Esophagus squamous epithelium (tissue), 5 donors: ENCODE data around the gene MARCHF9. TPM values are rescaled to one million over a fixed set of nuclear protein-coding genes. Genes with fewer than 3 reads are reported as not detected.

Experiments
- DNase-seq: peaks from one replicate; lab custom pipeline; 2025; lab: John Stamatoyannopoulos, UW
- H3K27ac ChIP-seq, 4 donors: fragments of 200-600 bp; sonication (generic); one replicate each; pipeline ENCODE4 v1.5.1; 2016 to 2019; ENCODE audit warnings: mild to moderate bottlenecking in 1 of 4
- H3K27me3 ChIP-seq, 4 donors: fragments of 200-600 bp; sonication (generic); 1 replicate in 3 of 4; 2 replicates in 1 of 4; pipeline versions ENCODE4 v1.5.1 to v1.6.0; 2017 to 2021; ENCODE audit warnings: antibody characterized with exemption in 1 of 4
- H3K36me3 ChIP-seq, 3 donors: fragments of 200-600 bp; sonication (generic); one replicate each; pipeline ENCODE4 v1.5.1; 2016 to 2019
- H3K4me1 ChIP-seq, 3 donors: fragments of 200-600 bp; sonication (generic); one replicate each; pipeline ENCODE4 v1.5.1; 2017 to 2019
- H3K4me3 ChIP-seq, 4 donors: fragments of 200-600 bp; sonication (generic); 1 replicate in 3 of 4; 2 replicates in 1 of 4; pipeline ENCODE4 v1.5.1; 2016 to 2019; ENCODE audit warnings: mild to moderate bottlenecking in 2 of 4, moderate library complexity in 1 of 4
- H3K9me3 ChIP-seq, 3 donors: fragments of 200-600 bp; sonication (generic); one replicate each; pipeline ENCODE4 v1.5.1; 2016 to 2019
- POLR2A ChIP-seq, 4 donors: fragments of 450-650 bp; IDR thresholded peaks; one replicate each; pipeline ENCODE4 v1.6.1; 2017; ENCODE audit warnings: antibody characterized with exemption in 4 of 4, mild to moderate bottlenecking in 4 of 4, moderate library complexity in 3 of 4
- WGBS, 2 donors: methylation state at CpG; one replicate each; pipeline ENCODE4 v1.1.5; 2018; 5-methylcytosine and 5-hydroxymethylcytosine counted together
- intact Hi-C: fragments of 100-400 bp; cut with DNase I; formaldehyde crosslinking; loops from one replicate; pipeline ENCODE4 v1.15.0; 2022
- total RNA-seq, 4 donors: library from RNA; depleted of rRNA; stranded (reverse); fragments of >200 nt; gene quantifications; one replicate each; pipeline ENCODE4 v1.1.0, GENCODE V29; 2016
- TF ChIP-seq, protein P1 (sequence below), 6 experiments: fragments of 450-650 bp in 4 of 6; fragments of 200-600 bp in 2 of 6; sonication (generic) in 2 of 6; IDR thresholded peaks; one replicate each; pipeline ENCODE4 v1.5.1; 2016 to 2019; ENCODE audit warnings: antibody characterized with exemption in 6 of 6, mild to moderate bottlenecking in 4 of 6, moderate library complexity in 4 of 6
- donor health status: DM: yes; HTN: yes; CAD: no.

The MARCHF9 gene
- total RNA-seq, 4 donors from 2014 or later, result 3.6 to 8.4 (median 5.3) TPM

DNA sequence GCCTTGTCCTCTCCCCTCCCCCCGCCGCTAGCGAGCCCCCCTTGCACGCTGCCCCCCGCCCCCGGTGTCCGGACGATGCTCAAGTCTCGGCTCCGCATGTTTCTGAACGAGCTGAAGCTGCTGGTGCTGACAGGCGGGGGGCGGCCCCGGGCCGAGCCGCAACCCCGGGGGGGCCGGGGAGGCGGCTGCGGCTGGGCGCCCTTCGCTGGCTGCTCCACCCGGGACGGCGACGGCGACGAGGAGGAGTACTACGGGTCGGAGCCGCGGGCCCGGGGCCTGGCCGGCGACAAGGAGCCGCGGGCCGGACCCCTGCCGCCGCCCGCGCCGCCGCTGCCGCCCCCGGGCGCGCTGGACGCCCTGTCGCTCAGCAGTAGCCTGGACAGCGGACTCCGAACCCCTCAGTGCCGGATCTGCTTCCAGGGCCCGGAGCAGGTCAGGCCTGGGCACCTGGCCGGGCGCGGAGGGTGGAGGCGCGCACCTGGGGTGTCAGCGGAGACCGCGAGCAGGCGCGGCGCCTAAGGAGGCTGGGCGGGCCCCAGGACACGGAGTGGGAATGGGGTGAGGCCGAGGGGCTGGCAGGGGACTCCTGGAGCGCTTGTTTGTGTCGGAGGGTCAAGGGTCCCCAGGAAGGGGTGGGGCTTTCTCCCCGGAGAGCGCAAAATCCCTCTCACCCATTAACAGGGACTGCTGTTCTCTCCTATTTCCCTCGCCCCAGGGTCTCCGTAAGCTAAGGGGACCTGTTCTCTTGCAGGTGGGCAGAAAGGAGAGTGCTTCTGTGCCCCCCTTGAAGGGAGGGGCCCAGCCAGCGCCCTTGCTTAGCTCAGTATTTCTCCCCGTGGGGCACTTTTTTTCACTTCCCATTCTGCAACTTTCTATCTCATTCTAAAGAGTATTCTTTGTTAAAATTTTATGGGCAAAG is 810 bp downstream of the MARCHF9 start:
- H3K9me3 ChIP-seq, result no peaks in the 10 kb centered on the region
- no peak for DNase-seq
- intact Hi-C loops, result no loop called here
- peak overlapping the region; percentile 54 to 98 (median 79) for H3K4me3 ChIP-seq
- peaks cover 0 to 20% (median 0%) of the 10 kb centered on the region in 3 donors for H3K36me3 ChIP-seq
- peak overlapping the region; percentile 48 to 86 (median 81) for H3K27ac ChIP-seq
- H3K4me1 ChIP-seq, result peaks cover 32 to 54% (median 35%) of the 10 kb centered on the region in 3 donors
- no peaks in the 10 kb centered on the region for H3K27me3 ChIP-seq
- 6 to 23% methylated on average over 4 to 7 of the region's 76 CpGs for WGBS, 2 donors
- TF ChIP-seq, protein P1, sequence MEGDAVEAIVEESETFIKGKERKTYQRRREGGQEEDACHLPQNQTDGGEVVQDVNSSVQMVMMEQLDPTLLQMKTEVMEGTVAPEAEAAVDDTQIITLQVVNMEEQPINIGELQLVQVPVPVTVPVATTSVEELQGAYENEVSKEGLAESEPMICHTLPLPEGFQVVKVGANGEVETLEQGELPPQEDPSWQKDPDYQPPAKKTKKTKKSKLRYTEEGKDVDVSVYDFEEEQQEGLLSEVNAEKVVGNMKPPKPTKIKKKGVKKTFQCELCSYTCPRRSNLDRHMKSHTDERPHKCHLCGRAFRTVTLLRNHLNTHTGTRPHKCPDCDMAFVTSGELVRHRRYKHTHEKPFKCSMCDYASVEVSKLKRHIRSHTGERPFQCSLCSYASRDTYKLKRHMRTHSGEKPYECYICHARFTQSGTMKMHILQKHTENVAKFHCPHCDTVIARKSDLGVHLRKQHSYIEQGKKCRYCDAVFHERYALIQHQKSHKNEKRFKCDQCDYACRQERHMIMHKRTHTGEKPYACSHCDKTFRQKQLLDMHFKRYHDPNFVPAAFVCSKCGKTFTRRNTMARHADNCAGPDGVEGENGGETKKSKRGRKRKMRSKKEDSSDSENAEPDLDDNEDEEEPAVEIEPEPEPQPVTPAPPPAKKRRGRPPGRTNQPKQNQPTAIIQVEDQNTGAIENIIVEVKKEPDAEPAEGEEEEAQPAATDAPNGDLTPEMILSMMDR (IDR thresholded peaks at IDR 0.05), result no peak
- TF ChIP-seq POLR2A (IDR thresholded peaks at IDR 0.05), result no peak

DNA sequence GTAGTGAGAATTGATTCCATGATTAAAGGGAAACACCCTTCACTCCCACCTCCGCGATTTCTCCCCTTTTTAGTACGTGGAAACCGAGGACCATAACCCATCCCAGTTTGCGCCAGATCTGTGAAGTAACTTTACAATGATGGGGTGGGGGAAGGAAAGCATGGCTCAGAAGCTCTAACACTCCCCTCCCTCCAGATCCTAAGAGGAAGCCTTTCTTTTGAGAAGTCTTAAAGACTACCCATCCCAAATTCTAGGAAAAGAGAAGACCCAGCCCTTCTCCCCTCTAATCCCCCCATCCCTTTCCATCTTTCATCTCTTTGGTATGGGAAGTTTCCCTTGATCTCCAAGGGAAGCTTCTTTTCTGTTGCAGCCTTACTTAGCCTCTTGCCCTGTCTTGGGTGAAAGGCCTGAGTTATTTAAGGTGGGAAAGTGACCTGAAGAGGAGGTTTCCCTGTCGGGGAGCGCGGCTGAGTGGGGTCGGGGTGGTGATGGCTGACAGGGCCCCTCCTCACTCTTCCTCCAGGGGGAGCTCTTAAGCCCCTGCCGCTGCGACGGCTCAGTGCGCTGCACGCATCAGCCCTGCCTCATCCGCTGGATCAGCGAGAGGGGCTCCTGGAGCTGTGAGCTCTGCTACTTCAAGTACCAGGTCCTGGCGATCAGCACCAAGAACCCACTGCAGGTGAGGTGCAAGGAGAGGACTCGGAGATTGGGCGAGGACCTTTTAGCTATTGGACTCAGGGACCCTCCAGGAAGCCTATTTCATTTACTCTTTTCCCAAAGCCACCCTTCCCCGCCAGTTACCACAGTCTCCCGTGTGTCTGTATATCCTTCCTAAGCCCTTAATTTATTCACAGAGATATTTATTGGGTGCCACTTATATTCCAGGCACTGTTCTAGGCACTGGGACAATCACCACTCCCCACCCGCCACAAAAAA is 1.8 kb downstream of the MARCHF9 start:
- DNase-seq, result no peak
- Histone ChIP-seq H3K27me3 (no peaks in the 10 kb centered on the region), H3K27ac (no peak overlapping the region), H3K4me3 (peak overlapping the region in 3 of 4 donors; percentile 65 to 98 (median 93)), H3K4me1 (peaks cover 23 to 44% (median 27%) of the 10 kb centered on the region in 3 donors), H3K36me3 (peaks cover 0 to 19% (median 0%) of the 10 kb centered on the region in 3 donors), H3K9me3 (no peaks in the 10 kb centered on the region)
- intact Hi-C loops, result no loop called here
- TF ChIP-seq, protein P1 (IDR thresholded peaks at IDR 0.05), result peak; percentile 23 to 52 (median 45)
- TF ChIP-seq POLR2A (IDR thresholded peaks at IDR 0.05), result no peak
- WGBS, 2 donors, result 48 to 50% methylated on average over 12 to 14 of the region's 22 CpGs

DNA sequence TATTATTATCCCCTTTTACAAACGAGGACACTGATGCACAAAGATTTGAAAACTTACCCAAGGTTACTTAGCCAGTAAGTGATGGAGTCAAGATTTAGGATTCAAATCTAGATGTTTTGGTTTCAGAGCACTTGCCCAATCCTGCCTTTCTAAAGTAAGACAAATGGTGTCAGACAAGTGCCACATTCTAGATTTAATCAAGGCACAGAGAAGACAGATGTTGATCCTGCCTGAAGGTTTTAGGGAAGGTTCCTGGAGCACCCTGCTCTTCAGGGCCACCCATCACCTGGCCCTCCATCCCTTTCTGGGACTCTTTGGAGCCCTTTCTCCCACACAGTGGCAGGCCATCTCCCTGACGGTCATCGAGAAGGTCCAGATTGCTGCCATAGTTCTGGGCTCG is 2.9 kb downstream of the MARCHF9 start:
- intact Hi-C loops, result no loop called here
- 89 to 93% methylated on average over 4 of the region's 4 CpGs for WGBS, 2 donors
- TF ChIP-seq, protein P1 (IDR thresholded peaks at IDR 0.05), result no peak
- no peak for TF ChIP-seq POLR2A (IDR thresholded peaks at IDR 0.05)

DNA sequence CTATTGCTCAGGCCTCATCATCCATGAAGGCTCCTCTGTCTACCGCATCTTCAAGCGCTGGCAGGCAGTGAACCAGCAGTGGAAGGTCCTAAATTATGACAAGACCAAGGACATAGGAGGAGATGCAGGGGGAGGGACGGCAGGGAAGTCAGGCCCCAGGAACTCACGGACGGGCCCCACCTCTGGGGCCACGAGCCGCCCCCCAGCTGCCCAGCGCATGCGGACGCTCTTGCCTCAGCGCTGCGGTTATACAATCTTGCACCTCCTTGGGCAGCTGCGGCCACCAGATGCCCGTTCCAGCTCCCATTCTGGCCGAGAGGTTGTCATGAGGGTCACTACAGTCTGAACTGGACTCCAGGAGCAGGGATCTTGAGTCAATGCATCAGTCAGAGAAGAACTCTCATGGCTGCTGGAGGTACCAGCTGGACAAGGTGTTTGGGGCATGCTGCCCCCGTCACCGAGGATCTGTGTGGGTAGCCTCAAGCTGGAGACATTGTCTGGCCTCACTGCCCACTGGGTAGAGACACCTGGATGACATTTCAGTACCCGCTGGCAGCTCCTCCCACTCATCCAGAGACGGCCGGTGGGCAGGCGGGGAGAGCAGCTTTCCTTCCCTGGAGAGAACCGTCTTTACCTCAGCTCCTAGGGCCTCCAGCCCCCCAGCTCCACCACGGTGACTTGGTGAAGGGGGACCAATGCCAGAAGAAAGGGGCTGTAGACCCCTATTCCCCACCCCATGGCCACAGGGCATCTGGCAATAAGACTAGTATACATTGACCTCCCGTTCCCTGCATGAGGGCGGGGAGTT is 3.9 kb downstream of the MARCHF9 start:
- peaks cover 0 to 18% (median 0%) of the 10 kb centered on the region in 4 donors for H3K27me3 ChIP-seq
- no peak overlapping the region for H3K27ac ChIP-seq
- peaks cover 0 to 19% (median 0%) of the 10 kb centered on the region in 3 donors for H3K36me3 ChIP-seq
- TF ChIP-seq, protein P1 (IDR thresholded peaks at IDR 0.05), result no peak
- no peak for TF ChIP-seq POLR2A (IDR thresholded peaks at IDR 0.05)
- H3K4me1 ChIP-seq, result peaks cover 14 to 29% (median 18%) of the 10 kb centered on the region in 3 donors
- intact Hi-C loops, result no loop called here
- 93 to 100% methylated on average over 3 to 13 of the region's 25 CpGs for WGBS, 2 donors
- H3K9me3 ChIP-seq, result no peaks in the 10 kb centered on the region
- no peak for DNase-seq
- no peak overlapping the region for H3K4me3 ChIP-seq

More for the DNA sequence above, 2.9 kb downstream of the MARCHF9 start:
- H3K27me3 ChIP-seq, result peaks cover 0 to 8% (median 0%) of the 10 kb centered on the region in 4 donors
- H3K36me3 ChIP-seq, result peaks cover 0 to 19% (median 0%) of the 10 kb centered on the region in 3 donors
- H3K4me1 ChIP-seq, result peaks cover 20 to 39% (median 21%) of the 10 kb centered on the region in 3 donors
- H3K27ac ChIP-seq, result no peak overlapping the region
- no peaks in the 10 kb centered on the region for H3K9me3 ChIP-seq
- no peak overlapping the region for H3K4me3 ChIP-seq
- no peak for DNase-seq
